T-helper 22 cell (primary cell): ENCODE data around the gene DOCK1.
"Not testable (repeated sequence)": the region's sequence is repeated elsewhere in the genome, so short reads cannot be mapped to it uniquely, and the experiment has no call there.

Source experiments
- DNase-seq: peaks from one replicate; pipeline ENCODE4 v3.0.0-alpha.2; 2020; ENCODE audit warnings: low read depth

Gene DOCK1

GRCh38 chr10:126904818-126905701, at the start of gene DOCK1:
DOCK1 (plus strand) TSS chr10:126905428; CDS start chr10:126905518, 90 bp downstream.
- DNase-seq, result no peak

- no peak for DNase-seq
Measured at GRCh38 chr10:126857178-126857806, 47.9 kb upstream of the DOCK1 start.

GRCh38 chr10:126867567-126868365, 37.5 kb upstream of the DOCK1 start:
- DNase-seq, result no peak

- no peak for DNase-seq
Measured at GRCh38 chr10:126868371-126868770, 36.9 kb upstream of the DOCK1 start.

GRCh38 chr10:126872135-126872534, 33.1 kb upstream of the DOCK1 start:
- no peak for DNase-seq

GRCh38 chr10:126872768-126873167, 32.5 kb upstream of the DOCK1 start:
- no peak for DNase-seq

GRCh38 chr10:126876456-126876855, 28.8 kb upstream of the DOCK1 start:
- no peak for DNase-seq

- DNase-seq, result no peak
Measured at GRCh38 chr10:126877390-126877789, 27.8 kb upstream of the DOCK1 start.

- DNase-seq, result no peak
Measured at GRCh38 chr10:126878594-126878993, 26.6 kb upstream of the DOCK1 start.

GRCh38 chr10:126880926-126881325, 24.3 kb upstream of the DOCK1 start:
- DNase-seq, result no peak

GRCh38 chr10:126882055-126882454, 23.2 kb upstream of the DOCK1 start:
- DNase-seq, result not testable (repeated sequence)

GRCh38 chr10:126888436-126888835, 16.8 kb upstream of the DOCK1 start:
- not testable (repeated sequence) for DNase-seq

- no peak for DNase-seq
Measured at GRCh38 chr10:126889421-126889820, 15.8 kb upstream of the DOCK1 start.

GRCh38 chr10:126890797-126891196, 14.4 kb upstream of the DOCK1 start:
- not testable (repeated sequence) for DNase-seq

- no peak for DNase-seq
Measured at GRCh38 chr10:126892226-126893175, 12.7 kb upstream of the DOCK1 start.

- DNase-seq, result no peak
Measured at GRCh38 chr10:126893206-126893605, 12.0 kb upstream of the DOCK1 start.

GRCh38 chr10:126893841-126894240, 11.4 kb upstream of the DOCK1 start:
- no peak for DNase-seq

- no peak for DNase-seq
Measured at GRCh38 chr10:126895214-126895781, 9.9 kb upstream of the DOCK1 start.

GRCh38 chr10:126898460-126898859, 6.8 kb upstream of the DOCK1 start:
- DNase-seq, result no peak

GRCh38 chr10:126899529-126899928, 5.7 kb upstream of the DOCK1 start:
- not testable (repeated sequence) for DNase-seq

- DNase-seq, result no peak
Measured at GRCh38 chr10:126902157-126902556, 3.1 kb upstream of the DOCK1 start.
